Skeletal muscle satellite cell (primary cell): ENCODE data around the gene CLIP2.

ENCODE experiments used
- H3K27me3 ChIP-seq: 2 replicates; pipeline ENCODE4 v1.7.0; 2013; ENCODE audit warnings: low read length; ENCODE audit not compliant: control insufficient read depth, insufficient read depth
- H3K36me3 ChIP-seq: 2 replicates; pipeline ENCODE4 v1.7.0; 2013; ENCODE audit warnings: mild to moderate bottlenecking, control low read depth, low read length; ENCODE audit not compliant: insufficient read depth
- H3K4me1 ChIP-seq: 2 replicates; pipeline ENCODE4 v1.7.0; 2013; ENCODE audit warnings: low read length; ENCODE audit not compliant: control insufficient read depth, insufficient read depth
- H3K4me2 ChIP-seq: 2 replicates; pipeline ENCODE4 v1.7.0; 2013; ENCODE audit warnings: mild to moderate bottlenecking, low read length
- H3K4me3 ChIP-seq: 2 replicates; pipeline ENCODE4 v1.7.0; 2013; ENCODE audit warnings: low read length
- H3K9ac ChIP-seq: 2 replicates; pipeline ENCODE4 v1.7.0; 2013; ENCODE audit warnings: mild to moderate bottlenecking, low read depth, low read length, moderate library complexity
- H3K9me3 ChIP-seq: replicated peaks from 2 replicates; pipeline ENCODE4 v1.7.0; 2013; ENCODE audit warnings: mild to moderate bottlenecking, control low read depth, low read length

Gene CLIP2

DNA sequence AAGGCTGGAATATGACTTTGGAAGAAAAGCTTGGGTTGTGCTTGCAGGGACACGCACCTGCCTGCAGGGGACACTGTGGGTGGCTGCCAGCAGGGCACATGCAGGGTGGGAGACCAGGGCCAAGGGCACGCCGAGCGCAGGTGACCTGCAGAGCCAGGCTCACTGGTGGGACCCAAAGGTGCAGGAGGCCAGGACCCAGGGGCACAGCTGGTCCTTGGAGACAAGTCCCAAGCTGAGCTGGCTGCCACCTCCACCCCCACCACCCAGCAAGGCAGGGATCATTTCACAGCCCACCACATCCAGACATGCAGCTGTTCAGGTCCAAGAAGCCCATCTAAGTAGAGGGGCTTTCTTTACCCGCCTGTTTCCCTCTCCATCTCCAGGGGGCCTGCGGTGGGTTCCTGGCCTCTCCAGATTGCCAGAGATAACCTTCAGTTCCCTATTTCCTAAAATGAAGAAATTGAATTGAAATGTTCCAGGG, 13.8 kb upstream of the CLIP2 start:
- H3K36me3 ChIP-seq: no peaks in the 10 kb centered on the region
- peaks cover 31% of the 10 kb centered on the region for H3K4me1 ChIP-seq
- H3K4me3 ChIP-seq: no peak overlapping the region
- no peak overlapping the region for H3K9ac ChIP-seq
- no peak overlapping the region for H3K4me2 ChIP-seq
- no peaks in the 10 kb centered on the region for H3K27me3 ChIP-seq
- no peaks in the 10 kb centered on the region for H3K9me3 ChIP-seq

DNA sequence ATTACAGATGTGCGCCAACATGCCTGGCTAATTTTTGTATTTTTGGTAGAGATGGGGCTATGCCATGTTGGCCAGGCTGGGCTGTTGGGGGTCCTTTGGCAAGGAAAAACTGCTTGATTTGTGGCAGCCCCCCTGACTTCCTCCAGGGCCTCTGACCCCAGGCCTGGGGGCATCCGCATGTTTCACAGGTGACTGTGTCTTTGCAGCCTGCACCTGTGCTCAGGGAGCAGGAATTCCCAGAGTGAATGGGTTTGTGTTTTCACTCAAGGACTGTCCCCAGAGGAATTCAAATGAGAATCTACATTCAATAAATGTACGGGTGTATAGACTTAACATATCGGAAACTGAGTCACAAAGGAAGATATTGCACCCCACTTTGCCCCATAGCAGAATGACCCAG, 11.6 kb upstream of the CLIP2 start:
- no peaks in the 10 kb centered on the region for H3K27me3 ChIP-seq
- no peak overlapping the region for H3K4me2 ChIP-seq
- peaks cover 30% of the 10 kb centered on the region for H3K4me1 ChIP-seq
- no peak overlapping the region for H3K9ac ChIP-seq
- no peaks in the 10 kb centered on the region for H3K9me3 ChIP-seq
- H3K36me3 ChIP-seq: no peaks in the 10 kb centered on the region
- no peak overlapping the region for H3K4me3 ChIP-seq

DNA sequence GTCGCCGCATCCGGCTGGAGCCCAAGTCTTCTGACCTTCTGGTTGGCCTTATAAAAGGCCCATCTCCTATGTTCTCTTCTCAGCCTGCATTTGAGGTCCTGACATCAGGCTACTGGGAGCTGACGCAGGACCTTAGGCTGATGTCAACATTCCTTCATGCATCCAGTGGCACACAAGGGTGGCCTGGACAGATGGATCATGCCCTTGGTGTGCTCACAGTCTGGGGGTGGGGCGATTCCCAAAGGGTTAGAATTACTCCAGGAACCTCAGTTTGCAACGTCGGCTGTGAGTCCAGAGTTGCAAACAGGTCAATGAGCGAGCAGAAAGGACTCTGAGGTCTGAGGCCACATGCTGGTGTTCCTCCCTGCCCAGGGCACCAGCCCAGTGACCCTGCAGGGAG, 8.2 kb upstream of the CLIP2 start:
- peaks cover 21% of the 10 kb centered on the region for H3K4me1 ChIP-seq

DNA sequence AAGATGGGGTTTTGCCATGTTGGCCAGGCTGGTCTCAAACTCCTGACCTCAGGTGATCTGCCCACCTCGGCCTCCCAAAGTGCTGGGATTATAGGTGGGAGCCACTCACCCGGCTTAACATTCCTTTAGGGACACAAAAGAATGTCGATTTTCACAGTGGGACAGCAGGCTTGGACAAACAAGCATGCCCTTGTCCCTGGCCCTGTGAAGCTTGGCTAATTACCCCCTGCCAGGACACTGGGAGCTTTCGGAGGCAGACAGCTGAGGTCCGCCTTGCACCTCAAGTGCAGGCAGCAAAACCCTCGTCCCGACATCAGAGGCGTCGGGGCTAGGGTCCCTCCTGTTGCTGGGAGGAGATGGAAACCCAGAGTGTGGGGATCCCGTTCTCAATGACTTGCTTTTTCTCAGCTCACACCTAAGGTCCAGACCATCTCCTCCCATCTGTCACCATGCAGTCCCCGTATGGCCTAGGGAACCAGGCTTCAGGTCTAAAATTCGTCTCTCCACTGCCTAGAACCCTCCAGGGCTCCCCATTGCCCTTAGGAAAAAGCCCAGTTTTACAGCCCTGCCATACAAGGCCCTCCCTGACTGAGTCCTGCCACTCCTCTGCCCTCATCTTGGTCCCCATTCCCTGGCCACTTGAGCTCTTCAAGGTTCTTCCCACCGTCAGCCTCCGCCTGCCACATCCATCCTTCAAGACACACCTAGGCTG, 6.3 kb upstream of the CLIP2 start:
- peaks cover 21% of the 10 kb centered on the region for H3K4me1 ChIP-seq
- H3K36me3 ChIP-seq: no peaks in the 10 kb centered on the region
- H3K4me3 ChIP-seq: no peak overlapping the region
- no peak overlapping the region for H3K9ac ChIP-seq
- no peaks in the 10 kb centered on the region for H3K27me3 ChIP-seq
- H3K9me3 ChIP-seq: no peaks in the 10 kb centered on the region
- no peak overlapping the region for H3K4me2 ChIP-seq

More for the DNA sequence above, 8.2 kb upstream of the CLIP2 start:
- Histone ChIP-seq H3K4me2 (no peak overlapping the region), H3K9me3 (no peaks in the 10 kb centered on the region), H3K9ac (no peak overlapping the region), H3K4me3 (no peak overlapping the region), H3K27me3 (no peaks in the 10 kb centered on the region), H3K36me3 (no peaks in the 10 kb centered on the region)

DNA sequence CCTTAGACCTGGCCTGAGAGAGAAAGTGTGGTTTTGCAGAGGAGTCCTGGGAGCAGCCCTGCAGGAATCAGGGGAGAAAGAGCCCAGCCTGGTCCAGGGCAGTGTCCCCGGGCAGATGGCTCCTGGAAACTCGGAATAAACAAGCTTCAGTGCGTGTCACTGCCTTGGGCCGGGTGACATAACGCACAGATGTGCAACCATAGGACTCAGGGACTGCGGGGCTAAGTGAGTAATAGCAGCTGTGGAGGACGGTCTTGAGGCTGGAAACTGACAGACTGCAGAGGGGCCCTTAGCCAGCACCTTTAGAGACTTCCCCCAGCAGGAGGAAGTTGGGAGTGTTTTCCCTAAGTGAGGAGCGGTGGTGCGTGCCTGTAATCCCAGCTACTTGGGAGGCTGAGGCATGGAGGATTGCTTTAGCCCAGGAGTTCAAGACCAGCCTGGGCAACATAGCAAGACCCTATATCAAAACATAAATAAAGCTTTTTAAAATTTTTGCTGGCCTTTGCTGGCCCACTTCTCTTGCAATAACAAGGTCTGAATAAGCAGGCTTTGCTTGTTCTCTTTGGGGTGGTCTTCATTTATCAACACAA, 5.3 kb upstream of the CLIP2 start:
- Histone ChIP-seq H3K36me3 (no peaks in the 10 kb centered on the region), H3K27me3 (no peaks in the 10 kb centered on the region), H3K9ac (no peak overlapping the region), H3K4me1 (peaks cover 31% of the 10 kb centered on the region), H3K4me3 (no peak overlapping the region), H3K9me3 (no peaks in the 10 kb centered on the region), H3K4me2 (no peak overlapping the region)

DNA sequence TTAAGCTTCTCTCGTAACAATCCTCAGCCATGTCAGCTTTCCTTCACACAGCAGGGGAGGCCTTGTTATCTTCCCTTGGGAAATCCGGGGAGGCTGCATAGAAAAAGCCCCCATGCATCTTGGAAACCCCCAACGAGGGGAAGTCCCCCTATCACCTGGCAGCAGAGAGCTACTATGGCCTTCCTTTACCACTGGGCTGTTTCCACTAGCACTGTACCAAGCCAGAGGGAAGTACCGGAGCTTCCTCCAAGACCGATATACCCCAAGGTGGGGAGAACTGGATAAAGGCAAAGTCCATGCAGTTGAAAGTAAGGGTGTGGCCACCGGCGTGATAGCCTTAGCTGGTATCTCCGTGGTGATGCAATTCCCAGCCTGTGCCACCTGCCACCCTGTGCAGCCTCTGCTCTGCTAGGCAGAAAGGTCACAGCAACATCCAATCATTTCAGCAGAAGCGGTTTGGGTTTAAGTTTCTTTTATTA, 4.4 kb upstream of the CLIP2 start:
- peaks cover 28% of the 10 kb centered on the region for H3K4me1 ChIP-seq
- no peaks in the 10 kb centered on the region for H3K27me3 ChIP-seq
- no peaks in the 10 kb centered on the region for H3K36me3 ChIP-seq
- no peaks in the 10 kb centered on the region for H3K9me3 ChIP-seq
- no peak overlapping the region for H3K4me2 ChIP-seq
- H3K9ac ChIP-seq: no peak overlapping the region
- H3K4me3 ChIP-seq: no peak overlapping the region

DNA sequence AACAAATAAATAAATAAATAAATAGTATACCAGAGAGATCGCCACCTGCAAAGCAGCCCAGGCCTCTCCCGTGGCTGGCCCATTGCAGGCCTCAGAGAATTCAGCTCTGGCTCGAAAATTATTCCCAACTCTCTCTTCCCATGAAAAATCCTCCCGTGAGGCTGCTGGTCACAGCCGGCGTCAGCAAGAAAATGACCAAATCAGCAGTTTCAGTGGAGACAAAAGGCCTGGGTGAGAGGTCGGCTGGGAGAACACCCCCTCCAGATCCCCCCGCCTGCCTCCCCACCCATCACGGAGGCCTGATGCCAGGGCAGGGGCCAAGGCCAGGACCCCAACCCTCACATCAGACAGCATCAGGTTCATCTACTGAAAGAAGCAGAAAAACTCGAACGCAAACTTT, 3.1 kb upstream of the CLIP2 start:
- H3K4me1 ChIP-seq: peaks cover 23% of the 10 kb centered on the region
- H3K9ac ChIP-seq: no peak overlapping the region
- H3K36me3 ChIP-seq: no peaks in the 10 kb centered on the region
- H3K27me3 ChIP-seq: no peaks in the 10 kb centered on the region
- no peak overlapping the region for H3K4me3 ChIP-seq
- H3K4me2 ChIP-seq: no peak overlapping the region
- no peaks in the 10 kb centered on the region for H3K9me3 ChIP-seq

DNA sequence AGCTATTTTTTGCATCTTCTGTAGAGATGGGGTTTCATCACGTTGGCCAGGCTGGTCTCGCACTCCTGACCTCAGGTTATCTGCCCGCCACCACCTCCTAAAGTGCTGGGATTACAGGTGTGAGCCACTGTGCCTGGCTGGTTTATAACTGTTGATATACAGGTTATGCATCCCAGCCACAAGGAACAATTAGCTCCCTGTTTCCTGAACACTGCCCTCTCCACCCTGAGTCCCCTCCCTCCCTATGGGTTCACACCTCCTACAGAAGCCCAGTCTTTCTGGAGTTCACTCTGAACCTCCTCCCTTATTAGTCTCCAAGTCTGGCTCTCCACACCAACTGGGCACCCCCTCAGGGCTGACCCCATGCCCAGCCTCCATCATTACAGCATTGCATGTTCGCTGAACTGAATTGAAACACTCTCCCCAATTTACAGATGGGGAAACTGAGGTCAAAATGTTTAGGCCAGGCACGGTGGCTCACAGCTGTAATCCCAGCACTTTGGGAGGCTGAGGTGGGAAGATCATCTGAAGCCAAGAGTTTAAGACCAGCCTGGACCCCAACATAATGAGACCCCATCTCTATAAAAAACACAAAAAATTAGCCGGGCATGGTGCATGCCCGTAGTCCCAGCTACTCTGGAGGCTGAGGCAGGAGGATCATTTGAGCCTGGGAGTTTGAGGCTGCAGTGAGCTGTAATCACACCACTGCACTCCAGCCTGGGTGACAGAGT, 1.7 kb upstream of the CLIP2 start:
- H3K9ac ChIP-seq: no peak overlapping the region
- no peak overlapping the region for H3K4me3 ChIP-seq
- H3K4me1 ChIP-seq: peaks cover 20% of the 10 kb centered on the region
- H3K9me3 ChIP-seq: no peaks in the 10 kb centered on the region
- H3K27me3 ChIP-seq: no peaks in the 10 kb centered on the region
- no peaks in the 10 kb centered on the region for H3K36me3 ChIP-seq
- H3K4me2 ChIP-seq: no peak overlapping the region

DNA sequence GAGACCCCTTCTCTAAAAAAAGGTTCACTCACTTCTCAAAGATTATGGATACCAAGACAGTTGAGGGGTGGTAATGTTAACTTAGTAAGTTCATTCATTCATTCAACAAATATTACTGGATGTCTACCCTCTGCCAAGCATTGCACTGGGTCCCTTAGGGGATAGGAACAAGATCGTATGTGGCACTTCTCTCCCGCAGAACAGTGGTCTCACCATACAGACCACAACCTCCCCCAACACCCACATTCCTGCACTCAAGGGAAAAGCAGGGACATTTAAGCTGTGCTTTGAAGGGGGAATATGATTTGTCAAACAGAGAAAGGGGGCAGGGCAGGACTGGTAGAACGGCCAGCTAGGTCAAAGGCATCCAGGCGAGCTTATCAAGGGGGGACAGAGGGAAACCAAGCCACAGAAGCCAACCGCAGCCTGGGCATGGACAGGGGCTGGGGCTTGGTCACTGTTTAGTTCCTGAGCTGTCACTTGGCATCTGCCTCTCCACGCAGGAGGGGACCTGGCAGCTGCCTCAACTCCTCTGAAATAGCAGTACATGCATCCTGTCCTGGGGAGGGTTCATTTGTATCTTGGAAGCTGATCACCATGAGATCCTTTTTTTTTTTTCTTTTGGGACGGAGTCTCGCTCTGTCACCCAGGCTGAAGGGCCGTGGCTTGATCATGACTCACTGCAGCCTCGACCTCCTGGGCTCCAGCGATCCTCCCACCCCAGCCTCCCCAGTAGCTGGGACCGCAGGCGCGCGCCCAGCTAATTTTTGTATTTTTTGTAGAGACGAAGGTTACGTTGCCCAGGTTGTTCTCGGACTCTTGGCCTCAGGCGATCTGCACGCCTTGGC, 949 bp upstream of the CLIP2 start:
- Histone ChIP-seq H3K4me3 (peak overlapping the region; percentile 73), H3K4me2 (peak overlapping the region; percentile 88), H3K36me3 (no peaks in the 10 kb centered on the region), H3K4me1 (peaks cover 20% of the 10 kb centered on the region), H3K27me3 (no peaks in the 10 kb centered on the region), H3K9me3 (no peaks in the 10 kb centered on the region), H3K9ac (peak overlapping the region; percentile 65)

DNA sequence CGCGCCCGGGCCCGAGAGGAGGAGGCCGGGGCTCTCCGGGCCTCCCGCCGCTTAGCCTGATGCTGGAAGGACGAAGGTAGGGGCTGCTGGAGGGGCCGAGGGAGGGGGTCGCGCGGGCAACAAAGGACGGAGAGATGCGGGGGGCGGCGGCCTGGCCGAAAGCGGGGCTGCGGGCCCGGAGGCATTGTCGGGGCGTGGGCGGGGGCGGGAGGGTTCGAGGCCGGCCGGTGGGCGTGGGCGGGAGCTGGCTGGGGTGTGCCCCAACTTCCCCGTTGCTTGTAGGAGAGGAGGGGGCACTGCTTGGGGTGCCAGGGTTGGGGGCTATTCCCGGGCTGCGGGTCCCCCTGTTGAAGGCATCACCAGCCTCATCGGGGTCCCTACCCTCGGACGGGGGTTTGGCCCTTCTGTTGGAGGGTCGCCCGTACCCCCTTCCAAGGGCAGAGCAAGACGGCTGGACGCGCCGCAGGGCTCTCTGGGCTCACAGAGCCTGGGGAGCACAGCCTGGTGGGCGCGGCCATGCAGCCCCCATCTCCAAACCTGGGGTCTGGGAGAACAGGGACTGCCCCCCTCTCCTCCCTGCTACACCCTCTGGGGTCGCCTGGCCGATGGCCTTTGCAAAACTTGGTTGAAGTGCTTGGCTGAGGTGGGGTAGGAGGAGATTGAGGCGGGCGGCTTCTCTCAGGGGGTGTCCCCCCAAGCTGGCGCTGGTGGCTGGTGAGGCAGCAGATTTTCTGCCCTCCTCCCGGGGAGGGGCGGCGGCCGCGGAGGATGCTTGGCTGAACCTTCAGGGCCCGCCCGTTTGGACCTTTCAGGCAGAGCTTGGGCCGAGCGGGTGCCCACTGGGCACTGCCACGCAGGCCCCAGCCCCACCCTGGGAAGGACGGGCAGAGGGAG, 699 bp downstream of the CLIP2 start:
- H3K36me3 ChIP-seq: no peaks in the 10 kb centered on the region
- peaks cover 20% of the 10 kb centered on the region for H3K4me1 ChIP-seq
- H3K9me3 ChIP-seq: no peaks in the 10 kb centered on the region
- peak overlapping the region; percentile 99 for H3K4me2 ChIP-seq
- peak overlapping the region; percentile 95 for H3K9ac ChIP-seq
- H3K4me3 ChIP-seq: peak overlapping the region; percentile 99
- H3K27me3 ChIP-seq: no peaks in the 10 kb centered on the region
